DMS 273 (cell line): Measurements from ENCODE around the gene JARID2.

Source experiments
- DNase-seq: peaks from one replicate; lab custom pipeline; 2025; ENCODE audit not compliant: unreplicated experiment; lab: John Stamatoyannopoulos, UW

The JARID2 gene

DNA sequence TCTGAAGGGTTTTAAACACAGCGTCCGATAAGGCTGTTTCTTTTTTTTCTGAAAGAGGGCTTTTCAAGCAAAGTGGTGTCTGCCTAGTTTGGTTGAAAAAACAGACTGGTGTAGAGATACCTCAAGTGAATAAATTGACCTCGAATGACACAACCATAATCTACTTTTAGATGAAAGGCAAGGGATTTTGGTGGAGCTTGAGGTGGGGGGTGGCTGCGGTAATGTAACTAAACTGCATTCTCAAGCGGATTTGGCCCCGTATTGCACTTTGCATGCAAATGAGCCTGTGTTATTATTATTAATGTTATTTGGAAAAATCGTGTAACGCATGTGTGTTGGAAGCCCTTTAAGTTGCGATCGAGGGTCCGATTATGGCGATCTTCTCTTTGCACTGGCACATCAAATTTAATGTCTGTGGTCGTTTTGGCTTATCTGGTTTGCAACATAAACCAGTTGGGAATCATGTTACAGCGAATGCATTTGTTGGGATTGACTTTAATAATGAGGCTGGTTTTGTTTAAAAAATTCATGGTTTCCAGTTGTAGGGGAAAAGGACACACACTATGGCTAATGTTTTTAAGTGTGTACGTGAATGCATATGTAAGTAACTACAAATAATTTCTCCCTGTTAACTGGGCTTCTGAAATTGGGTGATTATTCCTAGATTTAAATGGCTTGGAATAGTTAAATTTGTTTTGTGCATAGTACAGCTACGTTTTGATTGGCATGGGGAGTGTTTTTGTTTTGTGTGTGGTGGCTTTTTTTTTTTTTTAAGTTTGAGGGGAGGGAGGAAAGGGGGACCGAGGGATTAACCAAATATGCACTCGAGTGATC is 1.0 kb downstream of the JARID2 start:
- peak; percentile 55 for DNase-seq

DNA sequence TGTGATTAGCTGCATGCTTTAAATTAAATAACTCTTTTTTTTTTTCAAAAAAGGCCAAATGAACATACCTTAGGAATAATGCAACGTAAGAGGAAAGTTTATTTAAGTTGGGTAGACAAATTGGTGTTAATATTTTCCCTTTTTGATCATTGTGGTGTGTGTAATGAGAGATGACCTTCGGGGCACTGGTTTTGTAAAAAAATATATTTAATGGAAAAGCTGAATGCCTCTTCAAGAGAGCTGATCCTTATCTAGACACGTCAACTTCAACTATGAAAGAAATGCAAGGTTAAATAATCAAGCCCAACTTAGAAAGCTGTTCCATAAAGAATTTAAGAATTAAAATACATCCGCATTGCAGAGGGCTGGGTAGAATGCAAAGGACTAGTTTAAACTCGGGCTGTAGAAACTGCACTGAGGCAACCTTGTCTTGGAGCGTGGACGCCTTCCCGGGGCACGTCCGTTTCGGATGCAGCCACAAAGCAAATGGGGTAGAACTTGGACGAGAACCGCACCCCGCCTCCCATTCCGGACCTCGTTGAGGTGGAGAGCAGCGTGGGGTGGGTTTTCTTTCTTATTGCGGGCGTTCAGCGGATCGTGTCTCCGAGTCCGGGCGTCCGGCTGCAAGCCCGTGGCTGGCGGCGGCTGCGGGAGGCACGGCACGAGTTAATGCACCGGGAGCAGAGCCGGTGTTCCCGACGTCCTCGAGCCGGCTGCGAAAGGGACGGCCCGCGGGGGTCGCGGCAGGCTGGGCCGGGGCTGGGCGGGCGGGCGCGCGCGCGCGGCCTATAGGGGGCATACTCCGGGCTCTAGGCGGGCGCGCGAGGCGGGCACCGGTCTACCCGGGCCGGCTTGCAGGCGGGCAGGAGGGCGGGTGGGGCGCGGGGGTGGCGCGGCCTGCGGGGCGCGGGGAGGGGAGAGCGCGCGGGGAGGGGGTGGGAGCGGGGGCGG is 1.9 kb downstream of the JARID2 start:
- peak; percentile 83 for DNase-seq

GRCh38 chr6:15248451-15249370 is 2.8 kb downstream of the JARID2 start:
- DNase-seq: peak; percentile 98

DNA sequence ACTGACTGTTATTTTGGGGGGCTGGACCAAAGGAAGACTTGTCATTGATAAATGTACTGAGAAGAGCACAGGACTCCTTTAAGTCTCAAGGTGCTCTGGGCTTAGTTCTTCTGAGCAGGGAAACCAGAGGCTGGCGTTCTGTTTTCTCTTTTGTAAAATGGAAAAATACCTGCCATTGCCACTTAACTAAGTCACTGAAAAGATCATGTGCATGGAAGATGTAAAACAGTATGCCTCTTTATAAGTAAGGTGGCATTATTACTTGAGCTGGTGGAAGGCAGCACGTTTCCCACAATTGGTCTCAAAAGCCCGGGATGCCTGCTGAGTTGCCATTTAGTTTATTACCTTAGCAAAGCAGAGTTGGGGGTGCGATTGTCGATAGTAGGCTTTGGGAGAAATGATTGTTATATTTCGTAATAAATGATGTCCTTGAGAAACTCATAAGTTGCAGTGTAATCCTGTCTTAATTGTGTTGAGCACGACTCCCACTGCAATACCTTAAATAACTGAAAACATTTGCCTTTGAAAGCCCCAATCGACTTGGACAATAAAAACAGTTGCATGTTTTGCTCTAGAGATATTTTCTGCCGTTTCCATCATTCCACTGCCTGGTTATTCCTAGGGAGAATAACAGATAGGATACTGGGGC is 3.6 kb downstream of the JARID2 start:
- DNase-seq: peak; percentile 47

DNA sequence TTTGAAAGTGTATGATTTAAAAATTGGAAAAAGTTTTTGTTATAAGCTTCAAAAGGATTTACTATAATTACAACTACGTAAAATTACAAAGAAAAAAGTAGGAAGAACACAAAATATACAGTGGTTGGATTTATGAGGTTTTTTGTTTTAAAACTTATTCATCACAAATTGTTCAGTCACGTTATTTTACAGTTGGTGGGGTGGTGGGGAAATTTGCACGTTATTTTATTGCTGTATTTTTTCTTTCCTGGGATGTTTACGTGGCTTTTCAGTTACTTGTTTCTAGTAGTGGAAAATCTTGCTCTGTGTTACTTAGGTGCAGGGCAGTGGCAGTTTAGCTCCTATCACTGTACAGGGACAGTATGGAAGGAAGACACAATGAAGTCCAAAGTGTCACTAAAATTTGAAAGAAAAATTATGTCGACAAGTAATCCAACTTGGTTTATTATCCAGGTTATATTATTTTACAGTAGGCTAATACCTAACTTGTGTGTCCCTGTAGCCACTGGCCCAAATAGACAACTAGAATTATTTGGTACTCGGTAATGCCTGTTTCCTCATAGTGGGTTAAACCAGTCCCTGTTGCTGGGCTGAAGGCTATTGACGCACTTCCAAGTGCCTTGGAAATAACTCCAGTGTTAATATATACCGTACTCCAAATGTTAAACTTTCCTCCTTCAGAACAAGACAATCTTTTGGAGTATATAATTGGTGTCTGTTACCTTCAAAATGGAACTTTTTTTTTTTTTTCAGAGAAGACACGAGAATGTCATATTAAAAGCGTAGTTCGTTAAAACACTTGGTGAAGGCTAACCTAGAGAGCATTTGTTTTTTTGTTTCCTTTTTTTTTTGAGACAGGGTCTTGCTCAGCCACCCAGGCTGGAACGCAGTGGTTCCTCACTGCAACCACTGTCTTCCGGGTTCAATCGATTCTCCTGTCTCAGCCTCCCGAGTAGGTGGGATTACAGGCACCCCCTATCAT is 4.6 kb downstream of the JARID2 start:
- DNase-seq: no peak

DNA sequence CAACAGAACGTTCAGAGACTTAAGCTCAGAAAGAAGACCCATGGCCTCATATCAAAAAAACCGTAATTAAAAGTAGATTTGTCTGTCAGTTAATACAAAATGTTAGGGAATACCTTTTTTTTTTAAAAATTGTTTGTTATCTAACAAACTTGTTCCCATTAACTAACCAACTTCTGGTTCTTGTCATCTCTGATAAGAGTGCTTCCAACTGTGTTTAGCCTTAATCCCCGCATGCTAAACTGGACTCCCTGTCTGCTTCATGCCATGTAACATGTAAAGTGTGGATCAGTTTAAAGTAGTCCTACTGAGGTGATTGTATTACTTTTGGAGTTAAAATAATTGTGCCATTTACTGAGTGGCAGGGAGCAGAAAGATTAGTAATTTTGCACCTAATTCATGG is 6.3 kb downstream of the JARID2 start:
- no peak for DNase-seq

DNA sequence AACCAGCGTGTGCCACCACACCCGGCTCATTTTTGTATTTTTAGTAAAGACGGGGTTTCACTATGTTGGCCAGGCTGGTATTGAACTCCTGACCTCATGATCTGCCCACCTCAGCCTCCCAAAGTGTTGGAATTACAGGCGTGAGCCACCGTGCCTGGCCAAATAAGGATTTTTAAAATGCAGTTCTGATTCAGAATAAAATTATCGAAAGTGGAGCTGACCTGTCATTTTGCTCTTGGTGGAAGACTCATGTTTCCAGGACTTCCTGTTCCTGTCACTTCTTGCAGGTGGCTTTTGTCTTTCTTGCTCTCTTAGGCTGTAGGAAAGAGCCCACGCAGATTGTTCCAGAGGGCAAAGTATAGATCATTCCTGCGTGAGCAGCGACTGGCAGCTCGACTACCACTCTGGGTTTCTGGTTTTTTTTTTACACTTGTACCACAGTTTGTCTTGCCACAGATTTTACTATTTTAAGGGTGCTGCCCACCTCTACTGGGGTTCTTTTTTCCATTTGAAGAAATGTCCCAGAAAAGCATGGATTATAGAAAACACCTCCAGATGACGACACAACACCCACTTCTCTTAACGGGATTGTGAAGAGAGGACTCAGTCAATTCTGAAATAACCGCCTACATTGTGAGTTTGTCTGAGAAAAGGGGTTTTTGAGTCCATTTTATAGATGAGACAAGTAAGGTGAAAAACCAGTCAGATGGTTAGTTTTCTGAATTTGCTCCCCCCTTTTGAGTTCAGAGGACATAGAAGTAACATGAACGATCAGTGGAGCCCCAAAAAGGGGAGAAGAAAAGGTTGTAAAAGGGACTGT is 7.5 kb downstream of the JARID2 start:
- DNase-seq: no peak

- DNase-seq: peak; percentile 69
These were observed 8.5 kb downstream of the JARID2 start for GRCh38 chr6:15254070-15254975.

DNA sequence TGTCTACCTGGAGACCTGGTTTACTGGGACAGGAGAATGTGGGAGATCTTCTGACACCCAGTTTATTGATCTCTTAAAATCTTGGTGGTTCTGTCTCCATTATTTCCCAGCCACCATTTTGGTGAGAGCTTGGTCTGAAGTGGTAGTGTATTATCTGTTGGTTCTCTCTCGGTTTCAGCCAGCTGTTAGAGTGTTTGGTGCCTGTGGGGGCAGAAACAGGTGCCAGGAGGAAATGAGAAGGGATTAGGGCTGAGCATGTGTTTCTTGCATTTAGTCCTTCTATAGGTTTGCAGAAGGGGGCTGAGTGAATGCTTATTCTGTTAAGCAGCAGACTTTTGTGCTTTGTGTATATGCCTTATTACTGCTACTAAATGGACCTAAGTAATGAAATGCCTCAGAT is 9.6 kb downstream of the JARID2 start:
- peak; percentile 73 for DNase-seq

DNA sequence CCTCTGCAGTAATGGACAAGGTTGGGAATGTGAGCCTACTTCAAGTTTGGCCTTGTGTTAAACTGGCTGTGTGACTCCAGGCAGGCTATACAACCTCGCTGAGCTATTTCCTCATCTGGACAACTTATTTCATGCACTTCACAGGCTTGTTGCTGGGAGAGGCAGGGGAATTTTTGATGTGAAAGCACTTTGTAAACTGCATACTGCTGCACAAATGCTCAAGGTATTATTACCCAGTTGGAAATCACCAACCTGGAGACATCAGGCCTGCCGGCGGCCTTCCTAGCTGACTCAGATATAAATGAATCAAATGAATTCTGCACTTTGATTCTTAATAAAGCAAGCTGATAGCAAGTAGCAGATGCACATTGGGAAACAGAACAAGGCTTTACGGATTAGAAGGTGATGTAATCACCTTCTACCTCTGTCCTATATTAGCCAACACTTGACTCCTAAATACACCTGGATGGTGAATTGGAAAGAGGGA is 10.1 kb downstream of the JARID2 start:
- no peak for DNase-seq

DNA sequence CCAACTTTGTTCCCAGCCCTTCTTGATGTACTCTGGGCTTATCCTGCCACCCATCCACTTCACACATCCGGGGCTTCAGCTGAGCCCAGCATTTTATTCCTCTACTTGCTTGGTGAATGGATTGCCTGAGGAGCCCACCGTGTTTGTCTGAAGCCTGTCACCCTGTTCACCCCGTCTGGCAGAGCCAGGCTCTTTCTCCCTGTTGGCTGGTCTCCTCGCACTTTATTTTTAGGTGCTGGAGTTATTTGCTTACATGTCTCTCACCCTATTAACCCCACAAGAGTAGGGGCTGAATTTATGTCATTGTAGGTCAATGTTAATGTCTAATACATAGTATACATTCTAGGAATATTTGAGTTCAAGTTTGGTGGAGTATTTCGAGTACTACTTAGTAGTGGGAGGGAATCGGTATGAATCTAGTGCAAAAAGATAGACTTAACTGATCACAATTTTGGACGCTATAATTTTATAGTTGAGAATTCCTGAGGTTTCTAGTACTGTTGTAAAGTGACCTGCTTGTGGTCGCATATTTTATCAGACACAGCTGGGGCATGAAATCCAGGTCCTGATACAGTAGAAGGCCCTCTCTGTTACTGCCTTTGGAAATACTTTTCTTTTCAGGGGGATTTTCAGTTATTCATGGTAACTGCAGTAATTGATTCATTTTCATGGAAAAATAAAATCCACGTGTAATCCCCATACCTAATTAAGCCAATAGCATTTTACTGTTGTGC is 10.8 kb downstream of the JARID2 start:
- no peak for DNase-seq

DNA sequence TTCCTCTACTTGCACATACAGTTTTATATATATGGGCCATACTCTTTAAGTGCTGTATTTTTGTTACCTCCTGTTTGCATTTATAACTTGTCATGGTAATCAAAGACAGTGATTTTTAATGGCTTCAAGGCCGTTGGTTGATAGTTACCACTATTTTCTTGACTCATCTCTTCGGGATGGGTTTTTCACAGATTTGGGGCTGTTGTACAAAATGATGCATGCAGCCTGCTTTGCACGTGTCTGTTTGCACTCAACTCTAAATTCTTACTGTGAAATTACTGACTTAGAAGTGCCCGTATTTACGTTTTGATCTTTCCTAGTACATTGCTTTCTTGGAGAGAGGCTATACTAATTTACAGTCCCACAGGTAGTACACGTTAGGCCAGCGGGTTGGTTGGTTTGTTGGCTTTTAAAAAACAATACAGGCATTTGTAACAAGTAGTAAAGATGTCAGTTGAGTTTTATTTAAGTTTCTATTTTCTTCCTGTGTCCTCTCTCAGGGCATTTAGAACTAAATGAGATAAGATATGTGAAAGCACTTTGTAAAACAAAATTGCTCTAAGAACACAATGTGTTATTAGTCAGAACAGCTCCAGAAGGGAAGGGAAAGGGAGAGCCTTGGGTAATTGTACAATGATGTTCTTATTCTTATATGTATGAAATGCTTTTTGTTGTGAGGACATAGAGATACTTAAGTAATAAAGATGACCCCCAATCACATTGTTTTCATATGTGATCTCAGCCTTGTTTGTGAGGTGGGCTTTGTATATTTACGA is 11.7 kb downstream of the JARID2 start:
- DNase-seq: no peak

GRCh38 chr6:15259766-15260098 is 13.9 kb downstream of the JARID2 start:
- DNase-seq: no peak

GRCh38 chr6:15260099-15260821 is 14.4 kb downstream of the JARID2 start:
- DNase-seq: no peak

- no peak for DNase-seq
These were observed 18.0 kb downstream of the JARID2 start for GRCh38 chr6:15263780-15264374.
